ENCODE data around the gene NDUFA13. TPM values are rescaled to one million over a fixed set of nuclear protein-coding genes. Genes with fewer than 3 reads are reported as not detected.
A peak's percentile ranks its signal among the peaks of the same experiment; 100 is the strongest.

Gene NDUFA13
- total RNA-seq, 1 donor from 2014 or later = 12.7 TPM

GRCh38 chr19:19502281-19502680 is 13.7 kb upstream of the NDUFA13 start:
- intact Hi-C loops (cut with DNase I) = no loop called here

GRCh38 chr19:19502808-19503602 is 13.0 kb upstream of the NDUFA13 start:
- intact Hi-C loops (cut with DNase I) = no loop called here
- H3K36me3 ChIP-seq = peaks cover 69 to 88% of the 10 kb centered on the region in 2 donors
- H3K27ac ChIP-seq = no peak overlapping the region
- no peak for TF ChIP-seq CTCF (IDR thresholded peaks at IDR 0.05)
- no peaks in the 10 kb centered on the region for H3K9me3 ChIP-seq
- no peak for DNase-seq (ENCODE audit: low spot score in 2 of 2)
- H3K27me3 ChIP-seq = no peaks in the 10 kb centered on the region
- peaks cover 0 to 4% of the 10 kb centered on the region in 2 donors for H3K4me1 ChIP-seq
- H3K4me3 ChIP-seq = no peak overlapping the region

More at GRCh38 chr19:19502281-19502680, 13.7 kb upstream of the NDUFA13 start:
- no peak for DNase-seq (ENCODE audit: low spot score in 2 of 2)
- H3K27ac ChIP-seq = no peak overlapping the region
- no peak for TF ChIP-seq CTCF (IDR thresholded peaks at IDR 0.05)
- no peak overlapping the region for H3K4me3 ChIP-seq
- no peaks in the 10 kb centered on the region for H3K27me3 ChIP-seq
- peaks cover 72 to 90% of the 10 kb centered on the region in 2 donors for H3K36me3 ChIP-seq
- H3K4me1 ChIP-seq = peaks cover 0 to 4% of the 10 kb centered on the region in 2 donors
- H3K9me3 ChIP-seq = no peaks in the 10 kb centered on the region

- intact Hi-C loops (cut with DNase I) = no loop called here
- no peak for DNase-seq (ENCODE audit: low spot score in 2 of 2)
- Histone ChIP-seq H3K27me3 (no peaks in the 10 kb centered on the region), H3K4me3 (no peak overlapping the region), H3K9me3 (no peaks in the 10 kb centered on the region), H3K36me3 (peaks cover 49 to 69% of the 10 kb centered on the region in 2 donors), H3K4me1 (peaks cover 0 to 4% of the 10 kb centered on the region in 2 donors), H3K27ac (no peak overlapping the region)
- TF ChIP-seq CTCF (IDR thresholded peaks at IDR 0.05) = no peak
Observed at GRCh38 chr19:19504754-19505668, 11.0 kb upstream of the NDUFA13 start.

GRCh38 chr19:19505669-19506326 is 10.2 kb upstream of the NDUFA13 start:
- peak overlapping the region in 1 of 2 donors; percentile 28 for H3K4me3 ChIP-seq

More at GRCh38 chr19:19505669-19506326, 10.2 kb upstream of the NDUFA13 start:
- Histone ChIP-seq H3K36me3 (peaks cover 41 to 61% of the 10 kb centered on the region in 2 donors), H3K27me3 (no peaks in the 10 kb centered on the region), H3K4me1 (peaks cover 0 to 4% of the 10 kb centered on the region in 2 donors), H3K9me3 (no peaks in the 10 kb centered on the region), H3K27ac (no peak overlapping the region)
- no peak for DNase-seq (ENCODE audit: low spot score in 2 of 2)
- intact Hi-C loops (cut with DNase I) = no loop called here
- no peak for TF ChIP-seq CTCF (IDR thresholded peaks at IDR 0.05)
